H1 (cell line): ENCODE measurements around the gene GALNTL6. TPM values are rescaled to one million over a fixed set of nuclear protein-coding genes. Genes with fewer than 3 reads are reported as not detected.

Source experiments
- CTCF ChIA-PET: fragments of 300-600 bp; sonication (Branson Sonifier 250); formaldehyde crosslinking; loops from one replicate; lab custom pipeline; 2021; ENCODE audit not compliant: partially characterized antibody; lab: Charles Lee
- POLR2A ChIA-PET: fragments of 300-600 bp; sonication (Branson Sonifier 250); formaldehyde crosslinking; loops from one replicate; lab custom pipeline; 2021; ENCODE audit warnings: inconsistent platforms; ENCODE audit not compliant: partially characterized antibody; lab: Charles Lee
- DNase-seq, 2 experiments: peaks; one replicate each; pipeline versions ENCODE4 v3.0.0 to v3.0.0-alpha.2; 2010 to 2022; ENCODE audit warnings: low spot score in 2 of 2, low read depth in 1 of 2, mixed read lengths in 1 of 2
- FAIRE-seq: peaks from 2 replicates; lab custom pipeline; 2011; peaks lifted over from hg19 to GRCh38; lab: Jason Lieb, UNC
- H2AFZ ChIP-seq: 2 replicates; pipeline ENCODE4 v1.8.1; 2012; ENCODE audit warnings: low read length, inconsistent platforms
- H2AK5ac ChIP-seq: 2 replicates; pipeline ENCODE4 v1.6.1; 2013; ENCODE audit warnings: low read depth, low read length
- H2BK120ac ChIP-seq: replicated peaks from 2 replicates; pipeline ENCODE3; 2013; ENCODE audit warnings: low read depth, low read length, inconsistent platforms
- H2BK12ac ChIP-seq: 2 replicates; pipeline ENCODE4 v1.6.1; 2013; ENCODE audit warnings: low read depth, low read length
- H2BK15ac ChIP-seq: 2 replicates; pipeline ENCODE4 v1.6.1; 2013; ENCODE audit warnings: low read length
- H2BK20ac ChIP-seq: 2 replicates; pipeline ENCODE4 v1.6.1; 2013; ENCODE audit warnings: low read length
- H2BK5ac ChIP-seq: 2 replicates; pipeline ENCODE4 v1.6.1; 2013; ENCODE audit warnings: low read depth, low read length
- H3K14ac ChIP-seq: 2 replicates; pipeline ENCODE4 v1.6.1; 2013; ENCODE audit warnings: inconsistent platforms; ENCODE audit not compliant: insufficient read length
- H3K18ac ChIP-seq: 2 replicates; pipeline ENCODE4 v1.6.1; 2013; ENCODE audit warnings: low read length; ENCODE audit errors: extremely low read depth
- H3K23ac ChIP-seq: 2 replicates; pipeline ENCODE4 v1.6.1; 2013; ENCODE audit warnings: inconsistent platforms; ENCODE audit not compliant: insufficient read length
- H3K23me2 ChIP-seq: 2 replicates; pipeline ENCODE4 v1.6.1; 2013; ENCODE audit warnings: low read depth, low read length
- H3K27ac ChIP-seq: 2 replicates; pipeline ENCODE4 v1.6.1; 2011; ENCODE audit warnings: low read depth, low read length, inconsistent platforms
- H3K27me3 ChIP-seq, 4 experiments: replicated peaks in 1 of 4; 1 replicate in 1 of 4; 2 replicates in 3 of 4; pipeline versions ENCODE4 v1.6.1 to v1.8.1; 2011 to 2013; ENCODE audit warnings: low read length in 3 of 4, mild to moderate bottlenecking in 3 of 4, inconsistent platforms in 2 of 4, mixed read lengths in 2 of 4, moderate library complexity in 1 of 4; ENCODE audit not compliant: control insufficient read depth in 3 of 4, insufficient read depth in 3 of 4; ENCODE audit errors: extremely low read depth in 1 of 4
- H3K36me3 ChIP-seq, 4 experiments: 2 replicates each; pipeline versions ENCODE4 v1.6.1 to v1.8.1; 2011 to 2013; ENCODE audit warnings: mild to moderate bottlenecking in 4 of 4, low read length in 3 of 4, moderate library complexity in 2 of 4, control low read depth in 1 of 4, inconsistent platforms in 1 of 4; ENCODE audit not compliant: insufficient read depth in 4 of 4, control insufficient read depth in 2 of 4
- H3K4ac ChIP-seq: replicated peaks from 2 replicates; pipeline ENCODE3; 2013; ENCODE audit warnings: low read length, low read depth, mixed read lengths, inconsistent platforms; ENCODE audit not compliant: insufficient read length
- H3K4me1 ChIP-seq, 4 experiments: replicated peaks in 1 of 4; 1 replicate in 1 of 4; 2 replicates in 3 of 4; pipeline versions ENCODE4 v1.6.1 to v1.8.1; 2011 to 2013; ENCODE audit warnings: low read length in 3 of 4, inconsistent platforms in 2 of 4, mixed read lengths in 1 of 4; ENCODE audit not compliant: insufficient read depth in 4 of 4, control insufficient read depth in 3 of 4
- H3K4me2 ChIP-seq, 2 experiments: 2 replicates each; pipeline versions ENCODE4 v1.6.1 to v1.8.1; 2011 to 2013; ENCODE audit warnings: low read depth in 2 of 2, low read length in 2 of 2, control low read depth in 1 of 2, inconsistent platforms in 1 of 2, mild to moderate bottlenecking in 1 of 2; ENCODE audit not compliant: insufficient read depth in 1 of 2
- H3K4me3 ChIP-seq, 4 experiments: fragments of 200-600, 300-600 bp in 1 of 4; sonication (generic), shearing (Covaris generic), sonication (Bioruptor Twin) in 1 of 4; 2 replicates each; pipeline versions ENCODE4 v1.5.1 to v1.8.1; 2011 to 2016; ENCODE audit warnings: low read length in 4 of 4, low read depth in 3 of 4, control low read depth in 2 of 4, inconsistent platforms in 2 of 4, mild to moderate bottlenecking in 2 of 4, mixed read lengths in 1 of 4, moderate library complexity in 1 of 4; ENCODE audit not compliant: insufficient read depth in 2 of 4; ENCODE audit errors: extremely low read depth in 1 of 4
- H3K56ac ChIP-seq: replicated peaks from 2 replicates; pipeline ENCODE3; 2013; ENCODE audit warnings: low read depth, mild to moderate bottlenecking, mixed read lengths, low read length, inconsistent platforms; ENCODE audit not compliant: insufficient read length
- H3K79me1 ChIP-seq: 2 replicates; pipeline ENCODE4 v1.6.1; 2013; ENCODE audit warnings: low read depth, low read length, control low read depth
- H3K79me2 ChIP-seq, 2 experiments: 2 replicates each; pipeline versions ENCODE4 v1.6.1 to v1.8.1; 2012 to 2013; ENCODE audit warnings: low read length in 2 of 2, mild to moderate bottlenecking in 2 of 2, inconsistent platforms in 1 of 2; ENCODE audit not compliant: insufficient read depth in 2 of 2, control insufficient read depth in 1 of 2
- H3K9ac ChIP-seq, 4 experiments: replicated peaks in 1 of 4; 1 replicate in 1 of 4; 2 replicates in 3 of 4; pipeline versions ENCODE4 v1.6.1 to v1.8.1; 2011 to 2013; ENCODE audit warnings: low read depth in 3 of 4, low read length in 3 of 4, control low read depth in 2 of 4, mild to moderate bottlenecking in 2 of 4, moderate library complexity in 2 of 4, inconsistent platforms in 1 of 4; ENCODE audit errors: extremely low read depth in 1 of 4
- H3K9me3 ChIP-seq, 2 experiments: 2 replicates each; pipeline versions ENCODE4 v1.6.1 to v1.8.1; 2012 to 2013; ENCODE audit warnings: mild to moderate bottlenecking in 2 of 2, moderate library complexity in 2 of 2, control low read depth in 1 of 2, inconsistent platforms in 1 of 2, low read depth in 1 of 2, low read length in 1 of 2, mixed read lengths in 1 of 2; ENCODE audit not compliant: insufficient read depth in 2 of 2
- H4K20me1 ChIP-seq, 2 experiments: replicated peaks in 1 of 2; 2 replicates each; pipeline versions ENCODE3 to v1.8.1; 2011 to 2013; ENCODE audit warnings: inconsistent platforms in 2 of 2, low read length in 2 of 2, mild to moderate bottlenecking in 1 of 2; ENCODE audit not compliant: insufficient read depth in 2 of 2, control insufficient read depth in 1 of 2
- H4K5ac ChIP-seq: 2 replicates; pipeline ENCODE4 v1.6.1; 2013; ENCODE audit warnings: low read length, low read depth, mixed read lengths, inconsistent platforms; ENCODE audit not compliant: insufficient read length
- H4K8ac ChIP-seq: 2 replicates; pipeline ENCODE4 v1.8.0; 2013; ENCODE audit warnings: mild to moderate bottlenecking, moderate library complexity, low read length, inconsistent platforms; ENCODE audit not compliant: insufficient read depth; ENCODE audit errors: extremely low read depth
- H4K91ac ChIP-seq: replicated peaks from 2 replicates; pipeline ENCODE3; 2013; ENCODE audit warnings: low read length, mixed read lengths, inconsistent platforms; ENCODE audit not compliant: insufficient read length
- SUZ12 ChIP-seq: fragments of 200-600 bp; sonication (generic); IDR thresholded peaks from 2 replicates; pipeline ENCODE4 v1.6.1; 2012; ENCODE audit warnings: mild to moderate bottlenecking, inconsistent platforms, low read length, moderate library complexity, mixed read lengths
- WGBS, 2 experiments: shearing (Covaris generic) in 1 of 2; methylation state at CpG; one replicate each; pipeline versions ENCODE4 v1.1.6 to v1.1.7; 2013 to 2015; ENCODE audit warnings: low lambda C conversion rate in 2 of 2, mixed read lengths in 2 of 2, inconsistent platforms in 1 of 2, low coverage in 1 of 2, missing lambda C conversion rate in 1 of 2; ENCODE audit not compliant: insufficient replicate concordance in 2 of 2, insufficient coverage in 1 of 2, insufficient read length in 1 of 2; ENCODE audit errors: extremely low coverage in 1 of 2, missing lambda C conversion rate in 1 of 2; 5-methylcytosine and 5-hydroxymethylcytosine counted together
- polyA plus RNA-seq, 7 experiments: library from polyadenylated mRNA; depleted of rRNA in 3 of 7; stranded (reverse) in 5 of 7; unstranded in 2 of 7; fragments of >200 nt in 5 of 7; fragments of 200-250 nt in 2 of 7; gene quantifications; 1 replicate in 5 of 7; 2 replicates in 1 of 7; 4 replicates in 1 of 7; pipeline versions ENCODE4 v1.2.1 to v1.2.3, GENCODE V29; 2011 to 2013; ENCODE audit warnings: missing spikeins in 2 of 7, mixed read lengths in 2 of 7
- total RNA-seq: library from RNA; stranded (reverse); fragmentation: NEBNext Ultra II Directional; extraction: Animal tissue kit (Norgen Biotek cat#: 25700); gene quantifications from 2 replicates; pipeline ENCODE4 v1.2.1, GENCODE V29; 2021
- TF ChIP-seq, protein P1 (sequence below): IDR thresholded peaks from 2 replicates; pipeline ENCODE4 v1.6.1; 2012; ENCODE audit warnings: low read length, inconsistent platforms

Gene GALNTL6
- total and polyA plus RNA-seq, 2 of the 8 experiments (the other 6 are each of a cell fraction or from before 2014, with no cell fraction given): 0.03 to 0.32 TPM

DNA sequence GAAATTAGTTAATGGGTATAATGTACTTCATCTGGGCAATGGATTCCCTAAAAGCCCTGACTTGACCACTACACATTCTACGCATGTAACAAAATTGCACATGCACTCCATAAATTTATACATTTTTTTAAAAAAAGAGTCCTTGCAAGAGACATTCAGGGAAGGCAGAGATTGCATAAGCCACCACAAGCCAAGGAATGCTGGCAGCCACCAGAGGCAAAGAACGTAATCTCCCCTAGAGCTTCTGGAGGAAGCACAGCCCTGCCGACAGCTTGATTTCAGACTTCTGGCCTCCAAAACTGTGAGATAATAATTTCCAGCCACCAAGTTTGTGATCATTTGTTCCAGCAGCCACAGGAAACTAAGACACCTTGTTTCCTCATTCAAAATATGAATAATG is 1169.8 kb downstream of the GALNTL6 start:
- ChIA-PET POLR2A (interaction anchor here (0.6 to 1.3 kb wide), 2 partner anchors 10 to 32 kb away, joined by 3 read pairs; no protein-coding TSS in a partner anchor), CTCF (interaction anchor here (0.7 kb wide), 1 partner anchor 439 kb away, joined by 4 read pairs; no protein-coding TSS in a partner anchor)
- H3K79me2 ChIP-seq: no peaks in the 10 kb centered on the region
- no peak overlapping the region for H3K18ac ChIP-seq
- H3K23me2 ChIP-seq: no peaks in the 10 kb centered on the region
- no peak overlapping the region for H4K8ac ChIP-seq
- no peak overlapping the region for H3K4ac ChIP-seq
- no peak overlapping the region for H3K56ac ChIP-seq
- no peak overlapping the region for H4K5ac ChIP-seq
- no peak overlapping the region for H2BK5ac ChIP-seq
- H3K9ac ChIP-seq: no peak overlapping the region
- WGBS, 2 experiments: 96% methylated on average over 3 of the region's 3 CpGs; no CpG with 5 or more reads in 1 of the 2 experiments
- H3K36me3 ChIP-seq: no peaks in the 10 kb centered on the region
- H2BK20ac ChIP-seq: no peak overlapping the region
- peaks cover 0 to 3% (median under 1%) of the 10 kb centered on the region in 4 experiments; a peak in 2 of 7 replicates for H3K4me1 ChIP-seq
- H2BK120ac ChIP-seq: no peak overlapping the region
- H2BK12ac ChIP-seq: no peak overlapping the region
- no peak overlapping the region for H3K27ac ChIP-seq
- H3K14ac ChIP-seq: no peak overlapping the region
- H3K9me3 ChIP-seq: 0 out of 4 replicates have a peak, but pooled peaks cover 0 to 4% of the 10 kb centered on the region in 2 experiments
- H2AFZ ChIP-seq: no peak overlapping the region
- TF ChIP-seq, protein P1, sequence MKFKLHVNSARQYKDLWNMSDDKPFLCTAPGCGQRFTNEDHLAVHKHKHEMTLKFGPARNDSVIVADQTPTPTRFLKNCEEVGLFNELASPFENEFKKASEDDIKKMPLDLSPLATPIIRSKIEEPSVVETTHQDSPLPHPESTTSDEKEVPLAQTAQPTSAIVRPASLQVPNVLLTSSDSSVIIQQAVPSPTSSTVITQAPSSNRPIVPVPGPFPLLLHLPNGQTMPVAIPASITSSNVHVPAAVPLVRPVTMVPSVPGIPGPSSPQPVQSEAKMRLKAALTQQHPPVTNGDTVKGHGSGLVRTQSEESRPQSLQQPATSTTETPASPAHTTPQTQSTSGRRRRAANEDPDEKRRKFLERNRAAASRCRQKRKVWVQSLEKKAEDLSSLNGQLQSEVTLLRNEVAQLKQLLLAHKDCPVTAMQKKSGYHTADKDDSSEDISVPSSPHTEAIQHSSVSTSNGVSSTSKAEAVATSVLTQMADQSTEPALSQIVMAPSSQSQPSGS: no peak
- no peak for TF ChIP-seq SUZ12
- no peak overlapping the region for H3K4me2 ChIP-seq
- H3K4me3 ChIP-seq: no peak overlapping the region
- no peak for FAIRE-seq
- no peaks in the 10 kb centered on the region for H3K27me3 ChIP-seq
- H2AK5ac ChIP-seq: no peak overlapping the region
- H2BK15ac ChIP-seq: no peak overlapping the region
- H3K79me1 ChIP-seq: no peaks in the 10 kb centered on the region
- no peaks in the 10 kb centered on the region for H4K20me1 ChIP-seq
- H4K91ac ChIP-seq: no peak overlapping the region
- DNase-seq: no peak
- no peak overlapping the region for H3K23ac ChIP-seq
